RCC 7860 (cell line): ENCODE results near the gene U2AF1L4.
"Not testable (repeated sequence)": the region's sequence is repeated elsewhere in the genome, so short reads cannot be mapped to it uniquely, and the experiment has no call there.

Experiments
- DNase-seq: peaks from one replicate; pipeline ENCODE4 v3.0.0-alpha.2; 2015; ENCODE audit warnings: low spot score
- FAIRE-seq: peaks from 2 replicates; lab custom pipeline; 2012; peaks lifted over from hg19 to GRCh38; lab: Jason Lieb, UNC

The U2AF1L4 gene

GRCh38 chr19:35729021-35729420 lies 16.2 kb downstream of the U2AF1L4 start:
- no peak for DNase-seq
- FAIRE-seq, result no peak

- DNase-seq (no peak), FAIRE-seq (no peak)
Measured at GRCh38 chr19:35727956-35728706, 17.1 kb downstream of the U2AF1L4 start.

- FAIRE-seq, result no peak
- no peak for DNase-seq
Measured at GRCh38 chr19:35727053-35727955, 17.9 kb downstream of the U2AF1L4 start.

GRCh38 chr19:35725216-35725861 lies 19.9 kb downstream of the U2AF1L4 start:
- DNase-seq (no peak), FAIRE-seq (no peak)

GRCh38 chr19:35724560-35724959 lies 20.7 kb downstream of the U2AF1L4 start:
- FAIRE-seq (no peak), DNase-seq (no peak)

- FAIRE-seq, DNase-seq: not testable (repeated sequence)
Measured at GRCh38 chr19:35724132-35724531, 21.1 kb downstream of the U2AF1L4 start.

GRCh38 chr19:35723671-35724070 lies 21.5 kb downstream of the U2AF1L4 start:
- FAIRE-seq, result no peak
- no peak for DNase-seq

- DNase-seq (no peak), FAIRE-seq (no peak)
Measured at GRCh38 chr19:35722897-35723296, 22.3 kb downstream of the U2AF1L4 start.

- no peak for DNase-seq
- no peak for FAIRE-seq
Measured at GRCh38 chr19:35722461-35722860, 22.8 kb downstream of the U2AF1L4 start.

- DNase-seq (no peak), FAIRE-seq (no peak)
Measured at GRCh38 chr19:35721374-35721773, 23.8 kb downstream of the U2AF1L4 start.

- no peak for DNase-seq
- FAIRE-seq, result no peak
Measured at GRCh38 chr19:35720648-35721047, 24.6 kb downstream of the U2AF1L4 start.

GRCh38 chr19:35720163-35720524 lies 25.1 kb downstream of the U2AF1L4 start:
- no peak for FAIRE-seq
- DNase-seq, result no peak

GRCh38 chr19:35719402-35720162 lies 25.6 kb downstream of the U2AF1L4 start:
- no peak for FAIRE-seq
- DNase-seq, result no peak

GRCh38 chr19:35718345-35719041 lies 26.7 kb downstream of the U2AF1L4 start:
- DNase-seq (no peak), FAIRE-seq (no peak)

GRCh38 chr19:35717665-35718344 lies 27.4 kb downstream of the U2AF1L4 start, which contains the start of gene KMT2B:
TSS of gene KMT2B (plus strand) at chr19:35718003. CDS start at chr19:35718019, 16 bp downstream.
- no peak for FAIRE-seq
- DNase-seq, result peak; percentile 87

- DNase-seq (peak; percentile 79), FAIRE-seq (no peak)
Measured at GRCh38 chr19:35716801-35717664, 28.2 kb downstream of the U2AF1L4 start.

GRCh38 chr19:35715981-35716800 lies 29.0 kb downstream of the U2AF1L4 start:
- no peak for FAIRE-seq

GRCh38 chr19:35715355-35715809 lies 29.8 kb downstream of the U2AF1L4 start:
- no peak for FAIRE-seq

More at GRCh38 chr19:35715981-35716800, 29.0 kb downstream of the U2AF1L4 start:
- peak; percentile 3 for DNase-seq

More at GRCh38 chr19:35715355-35715809, 29.8 kb downstream of the U2AF1L4 start:
- DNase-seq, result no peak
